GM12865 (cell line): ENCODE measurements around the gene STK32B.

Experiments used
- DNase-seq: peaks from one replicate; pipeline ENCODE4 v3.0.0; 2010; ENCODE audit warnings: low read depth
- H3K4me3 ChIP-seq: 2 replicates; pipeline ENCODE4 v1.5.1; 2011; ENCODE audit warnings: mild to moderate bottlenecking, low read depth, low read length, control low read depth
- TF ChIP-seq, protein P1 (sequence below): IDR thresholded peaks from 2 replicates; pipeline ENCODE4 v1.5.1; 2011; ENCODE audit warnings: low read length, control low read depth, low read depth, inconsistent platforms; ENCODE audit not compliant: insufficient read depth; ENCODE audit errors: missing control alignments

The STK32B gene

DNA sequence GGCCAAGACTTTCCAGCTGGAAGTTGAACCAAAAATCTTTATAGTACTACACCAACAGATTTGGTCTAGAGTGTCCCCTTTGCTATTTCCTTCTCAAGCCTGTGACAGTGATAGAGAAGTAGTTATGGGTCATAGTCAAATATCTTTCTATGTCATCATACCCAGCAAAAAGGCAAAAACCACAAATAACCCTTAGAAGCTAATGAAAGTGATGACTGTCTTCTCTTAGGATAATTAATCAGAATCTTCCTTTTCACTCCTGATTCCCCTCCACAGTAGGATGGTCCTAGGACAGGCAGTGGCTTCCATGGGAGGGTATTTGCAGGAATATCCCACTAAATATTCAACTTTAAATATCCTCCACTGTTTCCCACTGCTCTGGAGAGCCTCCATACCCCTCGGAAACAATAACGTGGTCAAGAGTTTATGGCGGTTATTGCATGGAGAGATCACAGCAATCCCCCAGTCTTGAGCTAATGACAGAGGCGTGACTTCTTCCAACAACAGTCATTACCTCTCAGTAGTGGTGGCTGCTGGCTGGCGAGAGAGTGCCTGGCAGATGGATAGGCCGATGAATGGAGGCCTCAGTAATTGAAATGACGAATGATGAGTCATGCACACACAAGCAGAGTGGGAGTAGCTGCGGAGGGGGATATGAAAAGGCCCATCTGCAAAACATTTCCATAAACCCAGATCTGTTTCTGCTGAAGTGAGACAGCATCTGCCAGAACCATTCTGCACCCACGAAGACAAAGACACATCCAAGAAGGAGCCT is 154.9 kb downstream of the STK32B start:
- DNase-seq, result no peak
- no peak overlapping the region for H3K4me3 ChIP-seq
- TF ChIP-seq, protein P1, sequence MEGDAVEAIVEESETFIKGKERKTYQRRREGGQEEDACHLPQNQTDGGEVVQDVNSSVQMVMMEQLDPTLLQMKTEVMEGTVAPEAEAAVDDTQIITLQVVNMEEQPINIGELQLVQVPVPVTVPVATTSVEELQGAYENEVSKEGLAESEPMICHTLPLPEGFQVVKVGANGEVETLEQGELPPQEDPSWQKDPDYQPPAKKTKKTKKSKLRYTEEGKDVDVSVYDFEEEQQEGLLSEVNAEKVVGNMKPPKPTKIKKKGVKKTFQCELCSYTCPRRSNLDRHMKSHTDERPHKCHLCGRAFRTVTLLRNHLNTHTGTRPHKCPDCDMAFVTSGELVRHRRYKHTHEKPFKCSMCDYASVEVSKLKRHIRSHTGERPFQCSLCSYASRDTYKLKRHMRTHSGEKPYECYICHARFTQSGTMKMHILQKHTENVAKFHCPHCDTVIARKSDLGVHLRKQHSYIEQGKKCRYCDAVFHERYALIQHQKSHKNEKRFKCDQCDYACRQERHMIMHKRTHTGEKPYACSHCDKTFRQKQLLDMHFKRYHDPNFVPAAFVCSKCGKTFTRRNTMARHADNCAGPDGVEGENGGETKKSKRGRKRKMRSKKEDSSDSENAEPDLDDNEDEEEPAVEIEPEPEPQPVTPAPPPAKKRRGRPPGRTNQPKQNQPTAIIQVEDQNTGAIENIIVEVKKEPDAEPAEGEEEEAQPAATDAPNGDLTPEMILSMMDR, result no peak

DNA sequence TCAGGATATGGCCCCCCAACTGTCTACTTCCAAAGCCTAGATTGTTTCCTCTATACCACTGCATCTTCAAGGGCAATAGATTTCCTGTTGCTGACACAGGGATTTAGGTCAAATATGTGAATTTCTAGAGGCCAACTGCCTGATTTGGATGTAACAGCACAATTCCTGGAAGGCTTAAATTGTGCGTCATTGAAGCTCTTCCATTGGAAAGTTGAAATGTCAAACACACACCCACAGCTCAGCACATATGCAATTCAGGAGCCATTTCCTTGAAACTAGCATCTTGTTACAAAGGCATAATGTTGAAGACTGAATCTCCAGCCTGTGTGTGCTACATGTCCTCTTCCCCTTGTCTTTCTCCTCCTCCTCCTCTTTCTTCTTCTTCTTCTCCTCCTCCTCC is 158.6 kb downstream of the STK32B start:
- no peak overlapping the region for H3K4me3 ChIP-seq
- DNase-seq, result no peak
- TF ChIP-seq, protein P1, result no peak

DNA sequence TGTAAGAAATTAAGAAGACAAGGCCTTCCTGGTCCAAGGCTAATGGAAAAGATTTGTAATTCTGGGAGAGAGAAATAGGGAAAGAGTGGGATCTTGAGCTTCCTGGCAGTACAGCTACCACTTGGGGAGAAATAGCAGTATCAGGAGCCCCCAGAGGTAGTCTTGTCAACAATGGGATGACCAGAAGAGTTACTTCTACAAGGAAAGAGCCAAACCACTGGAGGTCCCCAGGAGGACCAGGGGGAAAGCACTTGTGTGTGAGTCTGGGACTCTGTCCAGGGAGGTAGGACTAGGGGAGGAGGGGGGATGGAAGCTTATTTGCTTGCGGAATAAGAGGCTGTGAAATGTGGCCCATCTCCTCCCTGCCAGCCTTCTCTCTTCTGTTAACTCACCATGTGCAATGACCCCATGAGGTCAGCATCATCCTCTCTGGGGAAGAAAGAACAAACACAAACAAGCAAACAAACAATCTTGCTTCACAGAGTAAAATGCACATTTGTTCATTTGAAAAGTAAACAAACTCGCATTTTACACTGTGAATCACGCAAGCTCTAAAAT is 160.1 kb downstream of the STK32B start:
- H3K4me3 ChIP-seq, result no peak overlapping the region
- DNase-seq, result no peak
- TF ChIP-seq, protein P1, result no peak

DNA sequence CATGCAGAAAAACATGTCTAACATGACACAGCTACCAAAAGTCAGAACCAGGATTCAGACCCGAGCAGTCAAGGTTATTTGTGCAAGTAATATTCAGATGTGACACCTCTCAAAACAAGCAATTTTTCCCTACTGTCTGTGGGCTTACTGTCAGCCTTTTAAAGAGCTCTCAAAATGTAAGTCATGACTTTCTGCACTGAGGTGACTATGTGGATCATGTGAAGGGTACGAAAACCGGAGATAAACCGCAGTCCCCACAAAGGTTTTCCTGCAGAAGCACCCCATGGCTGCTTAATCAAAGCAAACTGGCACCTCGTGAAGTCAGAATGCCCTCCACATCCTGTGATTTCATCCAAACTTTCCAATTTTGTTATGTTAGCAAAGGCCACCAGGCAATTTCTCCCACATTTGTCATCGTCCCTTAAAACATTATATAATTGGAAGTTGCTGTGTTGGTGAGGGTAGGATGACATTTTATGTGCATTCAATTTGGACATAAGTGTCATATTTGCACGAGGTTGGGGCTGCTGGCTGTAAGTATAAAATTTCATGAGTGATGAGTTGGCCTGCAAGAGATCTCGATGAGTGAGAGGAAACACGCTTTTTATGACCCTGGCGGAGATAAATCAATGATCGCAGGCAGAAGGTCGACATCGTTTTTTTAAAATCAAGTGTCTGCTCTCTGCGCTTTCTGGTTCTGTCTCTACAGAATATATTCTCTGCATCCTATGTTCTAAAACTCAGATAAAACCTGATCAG is 161.2 kb downstream of the STK32B start:
- no peak for DNase-seq
- TF ChIP-seq, protein P1, result no peak
- no peak overlapping the region for H3K4me3 ChIP-seq

DNA sequence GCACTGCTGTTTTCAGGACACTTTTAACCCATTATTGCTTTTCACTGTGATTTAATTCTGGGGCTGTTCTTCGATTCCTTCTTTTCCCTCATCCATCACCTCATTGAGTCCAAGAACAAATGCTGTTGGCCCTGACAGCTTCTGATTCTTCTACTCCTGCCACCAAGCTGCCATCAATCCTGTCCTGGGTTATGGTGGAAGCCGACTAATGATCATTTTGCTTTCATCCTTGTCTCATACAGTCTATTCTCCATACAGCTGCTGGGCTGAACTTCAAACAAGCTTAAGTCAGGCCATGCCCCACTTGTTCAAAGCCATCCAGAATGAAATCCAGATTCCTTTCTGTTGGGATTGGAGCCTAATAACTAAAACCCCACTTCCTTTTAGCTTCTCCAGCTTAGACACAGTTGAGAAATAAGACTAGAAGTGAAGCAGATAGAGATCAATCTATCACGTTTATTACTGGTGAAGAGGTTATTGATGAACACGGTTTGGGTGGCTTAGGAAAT is 161.9 kb downstream of the STK32B start:
- TF ChIP-seq, protein P1, result no peak
- no peak for DNase-seq
- H3K4me3 ChIP-seq, result no peak overlapping the region

DNA sequence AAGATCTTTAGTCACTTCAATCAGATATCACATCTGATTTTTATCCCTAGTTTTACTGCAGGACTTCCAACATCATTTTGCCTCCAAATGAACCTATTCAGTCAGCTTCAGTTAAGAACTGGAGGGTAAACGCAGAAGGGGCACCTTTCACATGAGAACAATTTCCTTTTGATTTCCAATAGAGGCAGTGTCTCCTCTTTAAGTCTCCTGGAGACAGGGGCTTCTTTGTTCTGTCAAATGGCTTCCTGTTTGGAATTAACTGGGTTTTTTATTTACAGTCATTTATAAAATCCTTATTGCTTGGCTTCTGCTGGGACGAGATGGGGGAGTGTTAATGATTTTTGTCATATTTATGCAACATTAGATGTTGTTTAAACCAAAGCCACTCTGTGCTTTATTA is 164.0 kb downstream of the STK32B start:
- no peak overlapping the region for H3K4me3 ChIP-seq
- TF ChIP-seq, protein P1, result no peak
- no peak for DNase-seq
